HepG2 (cell line): ENCODE results near the gene MIB2. TPM values are rescaled to one million over a fixed set of nuclear protein-coding genes. Genes with fewer than 3 reads are reported as not detected.

Source experiments
- AHDC1 ChIP-seq: sonication (generic); formaldehyde crosslinking; IDR thresholded peaks from 2 replicates; pipeline ENCODE4 v1.5.1; 2020; ENCODE audit warnings: mild to moderate bottlenecking, missing genetic modification reagents, borderline replicate concordance
- ARID3A ChIP-seq: IDR thresholded peaks from 2 replicates; pipeline ENCODE4 v1.6.1; 2012; ENCODE audit warnings: low read depth, low read length, improper control_type of control experiment
- DNMT1 ChIP-seq: sonication (generic); formaldehyde crosslinking; IDR thresholded peaks from 2 replicates; pipeline ENCODE4 v1.5.1; 2020; ENCODE audit warnings: mild to moderate bottlenecking, missing genetic modification reagents
- EZH2 ChIP-seq: conservative IDR thresholded peaks from 2 replicates; pipeline ENCODE4 v1.6.1; 2012; ENCODE audit warnings: mild to moderate bottlenecking, low read depth, low read length, moderate library complexity
- FOXJ3 ChIP-seq: sonication (generic); formaldehyde crosslinking; IDR thresholded peaks from 2 replicates; pipeline ENCODE4 v1.4.0; 2020; ENCODE audit warnings: missing genetic modification reagents, mild to moderate bottlenecking, borderline replicate concordance
- RARG ChIP-seq: sonication (generic); formaldehyde crosslinking; IDR thresholded peaks from 2 replicates; pipeline ENCODE4 v1.4.0; 2020; ENCODE audit warnings: low read depth, mild to moderate bottlenecking, missing genetic modification reagents
- SNAI1 ChIP-seq: sonication (generic); formaldehyde crosslinking; IDR thresholded peaks from 2 replicates; pipeline ENCODE4 v1.5.0; 2020; ENCODE audit warnings: mild to moderate bottlenecking, missing genetic modification reagents, borderline replicate concordance
- SRY ChIP-seq: sonication (generic); formaldehyde crosslinking; IDR thresholded peaks from 2 replicates; pipeline ENCODE4 v1.8.0; 2022; ENCODE audit warnings: mild to moderate bottlenecking, missing genetic modification reagents
- TBL1XR1 ChIP-seq: fragments of 150-350 bp; IDR thresholded peaks from 2 replicates; pipeline ENCODE4 v1.6.1; 2014; ENCODE audit warnings: borderline replicate concordance, low read length; ENCODE audit not compliant: partially characterized antibody
- ZBTB44 ChIP-seq: sonication (generic); formaldehyde crosslinking; IDR thresholded peaks from 2 replicates; pipeline ENCODE4 v1.4.0; 2020; ENCODE audit warnings: missing genetic modification reagents
- ZNF205 ChIP-seq: IDR thresholded peaks from 2 replicates; pipeline ENCODE4 v1.6.1; 2018; ENCODE audit warnings: missing biosample characterization, missing genetic modification reagents
- ZNF24 ChIP-seq: fragments of 450-650 bp; IDR thresholded peaks from 2 replicates; pipeline ENCODE4 v1.6.1; 2017; ENCODE audit warnings: antibody characterized with exemption, mild to moderate bottlenecking
- ZNF331 ChIP-seq: sonication (generic); formaldehyde crosslinking; IDR thresholded peaks from 2 replicates; pipeline ENCODE4 v1.4.0; 2020; ENCODE audit warnings: missing genetic modification reagents
- ZNF333 ChIP-seq: sonication (generic); formaldehyde crosslinking; IDR thresholded peaks from 2 replicates; pipeline ENCODE4 v1.4.0; 2020; ENCODE audit warnings: mild to moderate bottlenecking, missing genetic modification reagents, borderline replicate concordance
- ZNF350 ChIP-seq: sonication (generic); formaldehyde crosslinking; IDR thresholded peaks from 2 replicates; pipeline ENCODE4 v1.4.0; 2020; ENCODE audit warnings: mild to moderate bottlenecking, low read depth, missing genetic modification reagents, borderline replicate concordance
- ZNF430 ChIP-seq: sonication (generic); formaldehyde crosslinking; IDR thresholded peaks from 2 replicates; pipeline ENCODE4 v1.9.0; 2021; ENCODE audit warnings: mild to moderate bottlenecking, missing genetic modification reagents
- ZNF441 ChIP-seq: sonication (generic); formaldehyde crosslinking; IDR thresholded peaks from 2 replicates; pipeline ENCODE4 v1.7.0; 2021; ENCODE audit warnings: missing genetic modification reagents, borderline replicate concordance
- ZNF605 ChIP-seq: sonication (generic); formaldehyde crosslinking; IDR thresholded peaks from 2 replicates; pipeline ENCODE4 v1.8.0; 2022; ENCODE audit warnings: mild to moderate bottlenecking, missing genetic modification reagents
- ZSCAN9 ChIP-seq: IDR thresholded peaks from 2 replicates; pipeline ENCODE4 v1.6.1; 2016; ENCODE audit warnings: borderline replicate concordance
- polyA plus RNA-seq, 8 experiments: library from polyadenylated mRNA; depleted of rRNA in 3 of 8; stranded (reverse) in 7 of 8; unstranded in 1 of 8; fragments of >200 nt; fragmentation: Illumina TruSeq in 4 of 8; extraction: Trizol in 4 of 8; gene quantifications; 2 replicates each; pipeline versions ENCODE4 v1.2.1 to v1.2.3, GENCODE V29; 2011 to 2016; ENCODE audit warnings: low read depth in 4 of 8, missing spikeins in 1 of 8, mixed read lengths in 1 of 8; ENCODE audit not compliant: insufficient read depth in 1 of 8
- total RNA-seq, 5 experiments: library from RNA; depleted of rRNA; stranded (reverse); fragments of >200 nt; fragmentation: Illumina TruSeq; extraction: Trizol; gene quantifications; 2 replicates each; pipeline ENCODE4 v1.2.3, GENCODE V29; 2016; ENCODE audit warnings: low read depth in 1 of 5

MIB2 gene
- total and polyA plus RNA-seq, 2 of the 13 experiments (the other 11 are each of a cell fraction or from before 2014, with no cell fraction given), result 19.9 to 30.4 TPM

DNA sequence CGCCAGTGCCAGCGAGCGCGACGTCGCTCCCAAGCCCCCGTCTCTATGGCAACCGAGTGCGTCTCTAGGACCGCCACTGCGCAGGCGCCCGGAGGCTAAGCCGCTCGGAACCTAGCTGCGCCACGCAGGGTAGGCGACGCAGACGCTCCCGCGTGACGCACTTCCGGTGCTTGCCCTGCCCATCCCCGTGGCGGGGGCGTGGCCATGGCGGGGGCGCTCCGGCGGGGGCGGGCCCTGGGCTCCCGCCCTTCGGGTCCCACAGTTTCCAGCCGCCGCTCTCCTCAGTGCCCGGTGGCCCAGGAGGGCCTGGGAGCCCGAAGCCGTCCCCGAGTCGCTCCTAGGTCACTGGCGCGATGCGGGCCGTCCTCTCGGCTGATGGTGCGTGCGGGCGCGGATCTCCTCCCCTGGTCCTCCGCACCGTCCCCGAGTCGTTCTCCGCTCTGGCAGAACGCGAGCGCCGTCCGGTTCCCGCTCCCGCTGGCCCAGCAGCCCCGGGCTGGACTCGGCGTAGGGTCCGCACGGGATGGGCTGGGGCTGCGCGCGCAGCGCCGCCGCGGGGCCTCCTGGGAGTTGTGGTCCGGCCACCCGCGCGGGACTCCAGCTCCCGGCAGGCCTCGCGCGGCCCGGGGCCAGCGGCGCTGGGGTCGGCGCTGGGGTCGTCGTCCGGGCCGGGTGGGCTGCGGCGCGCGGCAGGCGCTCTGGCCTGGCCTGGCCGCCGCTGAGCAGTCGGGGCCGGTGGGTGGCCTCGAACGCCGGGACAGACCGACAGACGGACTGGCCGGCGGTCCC, at the start of gene MIB2 (continued):
- TF ChIP-seq ZNF430 (CRISPR knock-in tag), result peak; percentile 81; the same call in 1 of the 2 replicates
- no peak for TF ChIP-seq ZSCAN9 (CRISPR knock-in tag)
- 0 out of 2 replicates have a peak, but pooled peaks have one; percentile 13 for TF ChIP-seq ZNF605
- TF ChIP-seq ZNF333 (CRISPR knock-in tag), result peak; percentile 67; the same call in 1 of the 2 replicates
- TF ChIP-seq SNAI1 (CRISPR knock-in tag), result no peak
- no peak for TF ChIP-seq AHDC1 (CRISPR knock-in tag)
- TF ChIP-seq FOXJ3 (CRISPR knock-in tag), result no peak
- peak; percentile 53; the same call in 1 of the 2 replicates for TF ChIP-seq ZNF331 (CRISPR knock-in tag)
- TF ChIP-seq SRY, result peak; percentile 61; the same call in 1 of the 2 replicates
- TF ChIP-seq ZNF441 (CRISPR knock-in tag), result peak; percentile 57; the same call in 1 of the 2 replicates
- no peak for TF ChIP-seq ARID3A
- TF ChIP-seq EZH2, result no peak
- no peak; the same call in 1 of the 2 replicates for TF ChIP-seq ZNF350 (CRISPR knock-in tag)
- no peak for TF ChIP-seq ZNF24
- no peak for TF ChIP-seq ZNF205 (CRISPR knock-in tag)
- no peak for TF ChIP-seq TBL1XR1
- peak; percentile 73; the same call in 1 of the 2 replicates for TF ChIP-seq DNMT1 (CRISPR knock-in tag)
- 0 out of 2 replicates have a peak, but pooled peaks have one; percentile 20 for TF ChIP-seq ZBTB44 (CRISPR knock-in tag)
- no peak for TF ChIP-seq RARG (CRISPR knock-in tag)
